ENCODE measurements around the gene BLOC1S1. TPM values are rescaled to one million over a fixed set of nuclear protein-coding genes. Genes with fewer than 3 reads are reported as not detected.

Gene BLOC1S1
- total and polyA plus RNA-seq, 10 of the 15 experiments (the other 5 are each of a cell fraction or from before 2014, with no cell fraction given) = 126 to 285 (median 166) TPM

- ChIA-PET SMC1A (ENCODE audit: uncharacterized antibody, unreplicated experiment) (no interaction called here), CTCF (interaction anchor here (1.1 kb wide), 1 partner anchor 22 kb away, joined by 3 read pairs; no protein-coding TSS in a partner anchor), RAD21 (ENCODE audit: unreplicated experiment) (no interaction called here), POLR2A (no interaction called here)
- TF ChIP-seq KDM1A (IDR thresholded peaks at IDR 0.05; ENCODE audit: borderline replicate concordance) (no peak), SP1 (IDR thresholded peaks at IDR 0.05; ENCODE audit: low read depth, low read length) (no peak), SREBF1 (IDR thresholded peaks at IDR 0.05; ENCODE audit: low read length) (no peak), SPI1 (IDR thresholded peaks at IDR 0.05; ENCODE audit: borderline replicate concordance, insufficient read depth, low read depth, low read length) (no peak), RELA (IDR thresholded peaks at IDR 0.05; ENCODE audit: borderline replicate concordance, partially characterized antibody) (no peak), JUND (IDR thresholded peaks at IDR 0.05; ENCODE audit: low read depth, low read length) (no peak), YY1 (IDR thresholded peaks at IDR 0.05; ENCODE audit: low read depth, low read length) (no peak), RB1 (IDR thresholded peaks at IDR 0.05; ENCODE audit: borderline replicate concordance) (no peak), RCOR1 (conservative IDR thresholded peaks at IDR 0.05; ENCODE audit: low read depth, low read length) (no peak), SMAD1 (IDR thresholded peaks at IDR 0.05; ENCODE audit: low read depth, partially characterized antibody) (no peak), ZSCAN29 (IDR thresholded peaks at IDR 0.05) (no peak), YBX1 (IDR thresholded peaks at IDR 0.05) (no peak)
- TF ChIP-seq, protein P1, sequence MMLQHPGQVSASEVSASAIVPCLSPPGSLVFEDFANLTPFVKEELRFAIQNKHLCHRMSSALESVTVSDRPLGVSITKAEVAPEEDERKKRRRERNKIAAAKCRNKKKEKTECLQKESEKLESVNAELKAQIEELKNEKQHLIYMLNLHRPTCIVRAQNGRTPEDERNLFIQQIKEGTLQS (IDR thresholded peaks at IDR 0.05; ENCODE audit: borderline replicate concordance, extremely low read depth, low read depth, low read length) = no peak
- TF ChIP-seq, protein P2, sequence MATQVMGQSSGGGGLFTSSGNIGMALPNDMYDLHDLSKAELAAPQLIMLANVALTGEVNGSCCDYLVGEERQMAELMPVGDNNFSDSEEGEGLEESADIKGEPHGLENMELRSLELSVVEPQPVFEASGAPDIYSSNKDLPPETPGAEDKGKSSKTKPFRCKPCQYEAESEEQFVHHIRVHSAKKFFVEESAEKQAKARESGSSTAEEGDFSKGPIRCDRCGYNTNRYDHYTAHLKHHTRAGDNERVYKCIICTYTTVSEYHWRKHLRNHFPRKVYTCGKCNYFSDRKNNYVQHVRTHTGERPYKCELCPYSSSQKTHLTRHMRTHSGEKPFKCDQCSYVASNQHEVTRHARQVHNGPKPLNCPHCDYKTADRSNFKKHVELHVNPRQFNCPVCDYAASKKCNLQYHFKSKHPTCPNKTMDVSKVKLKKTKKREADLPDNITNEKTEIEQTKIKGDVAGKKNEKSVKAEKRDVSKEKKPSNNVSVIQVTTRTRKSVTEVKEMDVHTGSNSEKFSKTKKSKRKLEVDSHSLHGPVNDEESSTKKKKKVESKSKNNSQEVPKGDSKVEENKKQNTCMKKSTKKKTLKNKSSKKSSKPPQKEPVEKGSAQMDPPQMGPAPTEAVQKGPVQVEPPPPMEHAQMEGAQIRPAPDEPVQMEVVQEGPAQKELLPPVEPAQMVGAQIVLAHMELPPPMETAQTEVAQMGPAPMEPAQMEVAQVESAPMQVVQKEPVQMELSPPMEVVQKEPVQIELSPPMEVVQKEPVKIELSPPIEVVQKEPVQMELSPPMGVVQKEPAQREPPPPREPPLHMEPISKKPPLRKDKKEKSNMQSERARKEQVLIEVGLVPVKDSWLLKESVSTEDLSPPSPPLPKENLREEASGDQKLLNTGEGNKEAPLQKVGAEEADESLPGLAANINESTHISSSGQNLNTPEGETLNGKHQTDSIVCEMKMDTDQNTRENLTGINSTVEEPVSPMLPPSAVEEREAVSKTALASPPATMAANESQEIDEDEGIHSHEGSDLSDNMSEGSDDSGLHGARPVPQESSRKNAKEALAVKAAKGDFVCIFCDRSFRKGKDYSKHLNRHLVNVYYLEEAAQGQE (IDR thresholded peaks at IDR 0.05; ENCODE audit: low read depth, low read length) = no peak
- H3K4me1 ChIP-seq (ENCODE audit: control insufficient read depth, insufficient read depth, low read length) = no peaks in the 10 kb centered on the region
- H3K36me3 ChIP-seq (ENCODE audit: control insufficient read depth in 2 of 2, insufficient read depth in 2 of 2, low read length in 1 of 2) = peaks cover 11 to 27% of the 10 kb centered on the region in 2 experiments
- in situ Hi-C loops (cut with MboI) (no loop called here), intact Hi-C loops (cut with micrococcal nuclease; ENCODE audit: unreplicated experiment) (no loop called here)
- no peak overlapping the region for H3K9ac ChIP-seq (ENCODE audit: control insufficient read depth, insufficient read depth, low read length)
- no peak overlapping the region for H2AFZ ChIP-seq (ENCODE audit: control insufficient read depth, low read depth, low read length)
- FAIRE-seq (no peak), ATAC-seq (no peak), DNase-seq (ENCODE audit: low read depth, low spot score) (no peak)
- H3K4me2 ChIP-seq (ENCODE audit: control insufficient read depth, insufficient read depth) = no peak overlapping the region
- no peaks in the 10 kb centered on the region for H3K27me3 ChIP-seq (replicated peaks in 1 of 2; ENCODE audit: control insufficient read depth in 2 of 2, insufficient read depth in 2 of 2, low read length in 1 of 2)
- no TSS peak for BruUV-seq (replicated peaks)
- H4K20me1 ChIP-seq (ENCODE audit: control insufficient read depth, insufficient read depth) = no peaks in the 10 kb centered on the region
- H3K9me3 ChIP-seq (replicated peaks; ENCODE audit: control insufficient read depth, insufficient read depth, low read length) = no peaks in the 10 kb centered on the region; the same call in 2 of the 3 replicates
- 74% methylated on average over 6 of the region's 6 CpGs for WGBS (ENCODE audit: insufficient coverage, insufficient replicate concordance, low lambda C conversion rate, missing lambda C conversion rate)
- H3K27ac ChIP-seq (ENCODE audit: control insufficient read depth, insufficient read depth) = no peak overlapping the region
- no peak overlapping the region for H3K4me3 ChIP-seq
- H3K79me2 ChIP-seq (ENCODE audit: control insufficient read depth, insufficient read depth, low read length) = no peaks in the 10 kb centered on the region
Observed at GRCh38 chr12:55760663-55761062, 44.8 kb downstream of the BLOC1S1 start.

Measured in GM12878 (cell line).